Measurements from ENCODE around the gene GDI1.
A peak's percentile ranks its signal among the peaks of the same experiment; 100 is the strongest.

The GDI1 gene

GRCh38 chrX:154409222-154409871 is 27.6 kb upstream of the GDI1 start, which contains the start of gene DNASE1L1:
Gene DNASE1L1, minus strand, starts transcription at chrX:154409254. Its CDS starts 3,686 bp downstream, at chrX:154405568.
- peak; percentile 90 for DNase-seq

DNA sequence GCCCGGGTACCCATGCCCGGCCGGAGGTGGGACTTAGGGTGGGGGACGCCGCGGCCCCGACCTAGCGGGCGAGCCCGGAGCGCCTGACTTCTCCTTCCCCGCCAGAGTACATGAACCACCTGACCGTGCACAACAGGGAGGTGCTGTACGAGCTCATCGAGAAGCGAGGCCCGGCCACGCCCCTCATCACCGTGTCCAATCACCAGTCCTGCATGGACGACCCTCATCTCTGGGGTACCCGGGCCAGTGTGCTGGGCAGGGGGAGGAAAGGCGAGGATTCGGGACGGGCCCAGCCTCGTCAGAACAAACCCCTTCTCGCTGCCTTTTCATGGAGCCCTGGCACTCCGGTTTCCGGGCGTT is 25.0 kb upstream of the GDI1 start:
- peak; percentile 35 for DNase-seq

DNA sequence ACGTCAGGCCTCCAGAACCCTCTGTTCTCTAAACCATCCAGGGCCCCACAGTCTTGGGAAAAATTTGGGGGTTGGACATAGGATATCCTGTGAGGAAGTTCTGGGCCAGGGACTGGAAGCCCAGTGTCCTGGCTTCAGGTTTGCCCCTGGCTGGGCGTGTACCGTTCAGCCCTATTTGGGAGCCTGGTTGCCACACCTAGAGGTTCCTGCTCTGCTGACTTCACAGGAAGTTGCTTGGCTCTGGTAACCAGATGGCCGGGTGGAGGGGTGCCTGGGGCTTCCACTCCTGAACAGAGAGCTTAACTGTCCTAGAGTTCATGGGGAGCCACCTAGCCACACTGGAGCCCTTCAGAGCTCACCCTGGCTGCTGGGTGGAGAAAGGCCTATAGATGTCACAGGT is 24.5 kb upstream of the GDI1 start:
- no peak for DNase-seq

DNA sequence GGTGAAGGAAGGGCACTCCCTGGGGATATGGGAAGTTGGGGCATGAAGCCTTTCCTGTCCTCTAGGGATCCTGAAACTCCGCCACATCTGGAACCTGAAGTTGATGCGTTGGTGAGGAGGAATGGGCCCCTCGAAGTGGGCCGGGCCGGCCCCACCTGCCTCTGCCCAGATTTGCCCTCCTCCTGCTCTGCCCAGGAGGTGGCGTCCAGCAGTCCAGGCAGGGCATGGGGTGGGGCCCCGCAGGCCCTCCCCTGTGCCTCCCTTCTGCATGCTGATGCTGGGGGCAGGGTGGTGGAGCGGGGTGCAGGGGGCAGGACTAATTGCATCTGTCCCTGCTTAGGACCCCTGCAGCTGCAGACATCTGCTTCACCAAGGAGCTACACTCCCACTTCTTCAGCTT is 23.8 kb upstream of the GDI1 start:
- no peak for DNase-seq

- no peak for DNase-seq
Observed at GRCh38 chrX:154417157-154417556, 19.8 kb upstream of the GDI1 start.

DNA sequence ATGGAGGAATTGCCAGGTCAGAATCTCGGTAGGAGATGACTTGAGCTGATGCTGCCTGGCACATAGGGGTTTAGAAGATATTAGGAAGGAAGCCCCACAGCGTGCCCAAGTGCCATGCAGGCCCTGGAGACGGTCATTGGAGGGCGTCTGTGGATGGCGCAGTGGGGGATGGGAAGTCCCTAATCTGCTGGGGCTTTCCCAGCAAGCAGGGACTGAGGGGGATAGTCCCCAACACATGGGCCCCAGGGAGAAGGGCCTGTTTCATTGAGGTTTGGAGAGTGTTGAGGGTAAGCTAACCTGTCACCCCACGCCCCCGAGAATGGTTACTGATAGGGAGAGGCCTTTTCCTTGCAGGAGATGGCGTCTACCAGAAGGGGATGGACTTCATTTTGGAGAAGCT is 17.8 kb upstream of the GDI1 start:
- DNase-seq, result no peak

GRCh38 chrX:154419688-154420401 is 17.1 kb upstream of the GDI1 start:
- DNase-seq, result no peak

GRCh38 chrX:154420402-154420756 is 16.6 kb upstream of the GDI1 start:
- DNase-seq, result no peak

DNA sequence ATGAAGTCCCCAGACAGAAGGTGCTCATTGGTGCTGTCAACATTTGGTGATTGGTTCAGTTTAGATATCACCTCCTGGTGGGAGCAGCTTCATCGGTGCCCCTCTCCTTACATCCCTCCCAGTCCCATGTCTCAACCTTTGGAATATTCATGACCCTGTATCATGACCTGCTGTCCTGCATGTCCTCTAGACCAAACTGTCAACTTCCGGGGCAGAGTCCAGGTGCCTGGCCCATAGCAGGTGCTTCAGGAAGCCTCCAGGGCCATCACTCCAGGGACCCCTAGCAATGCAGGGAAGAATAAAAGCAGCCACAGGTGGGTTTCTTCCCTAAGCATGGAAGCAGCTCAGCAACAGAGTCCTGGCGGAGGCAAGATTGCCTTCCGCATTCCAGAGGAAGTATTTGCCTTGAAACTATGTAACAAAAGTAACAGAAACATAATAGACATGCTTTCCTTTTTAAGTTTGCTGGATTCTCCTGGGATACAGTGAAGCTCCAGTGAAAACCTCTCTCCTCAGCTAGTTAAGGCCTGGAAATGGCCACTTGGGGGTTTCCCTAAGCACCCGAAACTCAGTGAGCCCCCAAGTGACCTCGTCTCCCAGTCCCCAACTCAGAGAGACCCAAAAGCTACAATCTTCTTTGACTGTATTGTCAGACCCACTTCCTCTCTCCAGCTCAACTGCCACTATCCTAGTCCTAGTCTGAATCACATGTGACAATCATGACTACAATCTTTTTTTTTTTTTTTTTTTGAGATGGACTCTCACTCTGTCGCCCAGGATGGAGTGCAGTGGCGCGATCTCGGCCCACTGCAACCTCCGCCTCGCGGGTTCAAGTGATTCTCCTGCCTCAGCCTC is 9.8 kb upstream of the GDI1 start:
- no peak for DNase-seq

DNA sequence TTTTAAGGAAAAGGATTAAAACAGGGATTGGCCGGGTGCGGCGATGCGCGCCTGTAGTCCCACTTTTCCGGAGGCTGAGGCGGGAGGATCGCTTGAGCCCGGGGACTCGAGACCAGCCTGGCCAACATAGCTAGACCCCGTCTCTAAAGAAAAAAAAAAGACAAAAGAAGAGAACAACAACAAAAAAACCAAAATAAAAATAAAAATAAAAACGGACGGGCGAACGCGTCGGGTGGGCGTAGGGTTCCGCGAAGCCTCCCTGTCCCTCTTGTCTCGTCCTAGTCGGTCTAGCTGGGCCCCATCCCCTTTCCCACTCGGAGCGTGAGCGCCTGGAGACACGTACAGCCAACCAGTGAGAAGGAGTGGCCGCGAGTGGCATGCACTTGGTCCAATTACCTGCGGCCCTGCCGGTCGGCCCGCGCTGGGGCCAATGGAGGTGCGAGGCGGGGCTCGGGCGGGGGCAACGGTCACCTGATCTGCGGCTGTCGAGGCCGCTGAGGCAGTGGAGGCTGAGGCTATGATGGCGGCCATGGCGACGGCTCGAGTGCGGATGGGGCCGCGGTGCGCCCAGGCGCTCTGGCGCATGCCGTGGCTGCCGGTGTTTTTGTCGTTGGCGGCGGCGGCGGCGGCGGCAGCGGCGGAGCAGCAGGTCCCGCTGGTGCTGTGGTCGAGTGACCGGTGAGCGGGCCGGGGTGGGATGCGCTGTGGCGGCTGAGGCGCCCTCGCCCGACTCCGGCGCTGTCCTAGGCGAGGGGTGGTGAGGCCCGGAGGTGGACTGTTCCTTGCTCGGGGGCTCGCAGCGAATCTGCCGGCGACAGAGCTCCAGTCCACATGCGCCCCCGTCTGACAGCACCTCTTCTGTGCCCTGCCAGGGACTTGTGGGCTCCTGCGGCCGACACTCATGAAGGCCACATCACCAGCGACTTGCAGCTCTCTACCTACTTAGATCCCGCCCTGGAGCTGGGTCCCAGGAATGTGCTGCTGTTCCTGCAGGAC is 8.5 kb upstream of the GDI1 start, which contains the start of gene ATP6AP1:
Gene ATP6AP1 (plus strand): TSS at position 502 of the 996 bp plus-strand sequence. CDS start 16 bp downstream, at position 518.
- peak; percentile 95 for DNase-seq

- no peak for DNase-seq
Observed at GRCh38 chrX:154429711-154430110, 7.2 kb upstream of the GDI1 start.

DNA sequence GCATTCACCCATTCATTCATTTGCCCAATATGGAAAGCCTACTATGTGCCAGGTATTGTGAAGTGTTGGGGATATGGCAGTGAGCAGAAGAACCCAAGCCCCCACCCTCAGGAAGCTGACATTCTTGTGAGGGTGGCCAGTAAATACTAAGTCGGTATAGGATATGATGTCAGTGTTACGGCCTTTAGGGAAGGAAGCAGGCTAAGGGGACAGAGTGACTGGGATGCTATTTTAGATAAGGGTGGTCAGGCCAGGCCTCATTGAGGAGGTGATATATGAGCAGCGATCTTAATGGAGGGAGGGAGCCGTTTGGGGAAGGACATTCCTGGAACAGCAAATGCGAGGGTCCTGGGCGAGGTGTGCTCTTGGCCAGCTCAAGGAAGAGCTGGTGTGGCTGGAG is 6.5 kb upstream of the GDI1 start:
- no peak for DNase-seq

- DNase-seq, result no peak
Observed at GRCh38 chrX:154430916-154431315, 6.0 kb upstream of the GDI1 start.

GRCh38 chrX:154431341-154431740 is 5.6 kb upstream of the GDI1 start:
- DNase-seq, result no peak

DNA sequence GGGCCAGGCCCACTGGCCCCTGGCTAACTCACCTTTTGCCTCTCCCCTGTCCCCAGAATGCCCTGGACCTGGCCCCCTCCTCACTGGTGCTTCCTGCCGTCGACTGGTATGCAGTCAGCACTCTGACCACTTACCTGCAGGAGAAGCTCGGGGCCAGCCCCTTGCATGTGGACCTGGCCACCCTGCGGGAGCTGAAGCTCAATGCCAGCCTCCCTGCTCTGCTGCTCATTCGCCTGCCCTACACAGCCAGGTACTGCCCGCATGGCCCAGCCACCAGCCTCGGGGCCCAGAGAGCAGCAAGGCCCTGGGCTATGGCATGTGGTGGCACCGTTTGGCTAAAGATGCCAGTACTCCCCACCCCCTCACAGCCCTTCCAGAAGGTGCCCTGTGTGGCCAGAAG is 4.7 kb upstream of the GDI1 start:
- DNase-seq, result no peak

- no peak for DNase-seq
Observed at GRCh38 chrX:154433605-154434004, 3.3 kb upstream of the GDI1 start.

GRCh38 chrX:154434394-154435168 is 2.4 kb upstream of the GDI1 start:
- no peak for DNase-seq

- no peak for DNase-seq
Observed at GRCh38 chrX:154435171-154435733, 1.7 kb upstream of the GDI1 start.

DNA sequence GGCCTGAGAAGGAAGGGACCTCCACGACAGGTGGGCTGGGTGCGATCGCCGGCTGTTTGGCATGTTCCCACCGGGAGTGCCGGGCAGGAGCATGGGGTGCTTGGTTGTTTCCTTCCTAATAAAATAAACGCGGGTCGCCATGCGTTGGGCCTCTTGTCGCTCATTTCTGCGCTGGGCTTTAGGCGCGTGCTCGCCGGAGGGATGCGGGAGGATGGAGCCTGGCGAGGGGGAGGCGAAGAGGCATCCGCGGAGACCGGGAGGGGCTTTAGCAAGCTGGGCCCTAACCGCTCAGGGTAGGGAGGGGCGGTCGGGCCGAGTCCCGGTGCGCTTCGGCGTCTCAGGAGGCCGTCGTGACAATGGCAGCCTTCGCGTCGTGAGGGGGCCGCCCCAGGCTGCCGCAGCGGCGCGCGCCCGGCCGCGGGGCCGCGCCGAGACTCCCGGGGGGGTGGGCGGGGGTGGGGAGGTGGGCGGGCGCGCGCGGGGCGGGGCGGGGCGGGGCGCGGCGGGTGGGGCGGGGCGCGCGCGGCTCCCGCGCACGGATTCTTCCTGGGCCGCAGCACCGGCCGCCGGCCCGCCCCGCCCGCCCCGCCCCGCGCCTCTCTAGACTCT is 476 bp upstream of the GDI1 start:
- peak; percentile 54 for DNase-seq
